Occipital lobe (tissue), 2 donors: ENCODE results near the gene SNX24. TPM values are rescaled to one million over a fixed set of nuclear protein-coding genes. Genes with fewer than 3 reads are reported as not detected.
"Not testable (repeated sequence)": the region's sequence is repeated elsewhere in the genome, so short reads cannot be mapped to it uniquely, and the experiment has no call there.

Experiments used
- DNase-seq: peaks from one replicate; lab custom pipeline; 2025; lab: John Stamatoyannopoulos, UW
- total RNA-seq: library from RNA; depleted of rRNA; stranded (reverse); fragments of >200 nt; gene quantifications from one replicate; pipeline ENCODE4 v1.2.3, GENCODE V29; 2014

SNX24 gene
- total RNA-seq, 1 donor from 2014 or later = 9.0 TPM

DNA sequence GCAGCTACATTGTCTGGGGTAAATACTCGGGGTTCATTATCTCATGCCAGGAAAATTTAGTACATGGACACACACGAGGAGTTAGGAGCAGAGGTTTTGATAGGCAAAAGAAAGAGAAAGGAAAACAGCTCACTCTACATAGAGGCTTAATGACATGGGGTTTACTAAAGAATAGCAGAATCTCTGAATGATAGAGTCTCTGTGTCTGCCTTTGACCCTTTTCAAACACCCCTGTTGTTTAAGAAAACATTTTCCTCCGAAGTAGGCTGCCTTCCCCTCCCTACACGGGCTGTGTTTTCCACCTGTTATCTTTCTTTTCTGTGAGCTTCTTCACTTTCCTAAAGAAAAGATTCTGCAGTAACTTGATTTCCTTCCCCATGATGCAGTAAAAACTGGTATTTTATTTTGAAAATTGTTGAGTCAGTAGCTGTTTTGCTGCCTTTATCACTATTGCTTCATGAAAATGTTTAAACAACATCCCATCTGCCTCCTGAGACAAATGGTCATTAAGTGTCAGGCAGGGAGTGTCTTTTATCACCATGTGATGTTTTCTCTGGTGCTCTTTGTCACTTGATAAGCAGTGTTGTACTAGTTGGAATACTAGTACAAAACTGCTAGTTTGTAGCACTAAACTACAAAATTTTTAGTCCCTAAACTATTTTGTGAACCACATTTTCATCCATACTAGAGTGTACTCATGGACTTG lies 114.5 kb downstream of the SNX24 start:
- no peak for DNase-seq

DNA sequence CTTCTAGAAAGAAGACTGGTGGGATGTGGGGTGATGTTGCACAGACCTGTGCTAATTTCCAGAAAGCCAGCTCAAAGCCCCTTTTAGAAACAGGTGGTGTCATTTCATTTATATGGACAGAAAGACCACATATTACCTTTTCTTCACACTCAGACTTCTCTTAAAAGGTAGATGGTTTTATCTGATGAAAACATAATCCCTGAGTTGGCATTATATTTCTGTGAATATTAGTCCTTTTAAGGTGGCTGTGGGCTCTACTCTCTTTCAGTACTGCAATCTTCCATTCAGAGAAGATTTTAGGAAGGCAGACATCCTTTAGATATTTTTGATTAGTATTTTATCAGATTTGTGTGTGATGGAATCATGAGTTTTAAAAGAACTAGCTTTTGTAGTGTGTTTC lies 117.9 kb downstream of the SNX24 start:
- no peak for DNase-seq

DNA sequence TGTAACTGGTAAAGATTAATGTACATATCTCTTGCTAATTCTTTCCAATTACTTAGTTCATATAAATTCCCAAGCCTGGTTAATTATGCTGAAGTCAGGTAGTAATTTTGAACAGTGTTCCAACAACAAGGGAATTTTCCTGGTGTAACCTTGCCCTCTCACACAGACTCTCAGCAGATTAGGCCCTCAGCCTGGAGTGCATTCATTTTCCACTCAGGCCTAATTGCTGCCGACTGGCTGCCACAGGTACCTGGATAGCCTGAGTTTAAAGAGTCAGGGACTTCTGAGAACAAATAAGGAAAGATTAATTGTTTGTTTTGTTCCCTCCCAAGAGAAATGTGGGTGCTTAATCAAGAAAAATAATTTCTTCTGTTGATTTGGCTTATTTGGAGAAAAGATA lies 119.7 kb downstream of the SNX24 start:
- no peak for DNase-seq

DNA sequence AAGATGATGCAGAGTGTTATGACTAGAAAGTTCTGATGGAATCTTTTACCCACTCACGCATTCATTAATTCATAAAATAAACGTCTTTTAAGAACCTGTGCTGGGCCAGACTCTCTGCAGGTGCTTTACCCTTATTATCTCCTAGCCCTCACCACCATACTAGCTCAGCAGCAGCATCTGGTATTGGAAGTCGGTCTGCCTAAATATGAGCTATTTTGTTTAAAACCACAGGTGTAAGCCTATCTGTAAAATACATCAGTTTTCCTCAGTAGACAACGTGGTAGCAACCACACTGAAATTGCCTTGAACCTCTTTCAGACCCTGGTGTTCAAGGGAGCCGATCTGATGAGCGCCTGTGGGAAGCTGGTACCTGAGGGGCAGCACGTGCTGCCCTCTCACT lies 121.7 kb downstream of the SNX24 start:
- DNase-seq = no peak

DNA sequence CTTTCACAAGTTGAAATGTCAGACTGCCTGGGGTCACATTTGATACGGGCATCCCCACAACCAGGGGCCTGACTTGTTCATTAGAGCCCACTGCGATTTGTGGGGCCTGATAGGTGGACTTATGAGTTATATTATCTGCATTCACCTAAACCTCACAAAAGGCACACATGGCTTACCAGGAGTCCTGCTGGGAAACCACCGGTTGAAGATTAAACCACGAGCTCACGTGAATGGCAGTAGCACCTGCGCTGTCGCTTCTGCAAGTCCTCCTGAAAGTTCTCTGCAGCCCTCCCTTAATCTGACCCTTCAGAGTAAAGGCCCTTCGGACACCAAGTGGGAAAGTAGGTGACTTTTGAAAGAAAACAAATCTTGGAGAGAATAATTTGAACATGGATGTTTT lies 122.2 kb downstream of the SNX24 start:
- DNase-seq = no peak

DNA sequence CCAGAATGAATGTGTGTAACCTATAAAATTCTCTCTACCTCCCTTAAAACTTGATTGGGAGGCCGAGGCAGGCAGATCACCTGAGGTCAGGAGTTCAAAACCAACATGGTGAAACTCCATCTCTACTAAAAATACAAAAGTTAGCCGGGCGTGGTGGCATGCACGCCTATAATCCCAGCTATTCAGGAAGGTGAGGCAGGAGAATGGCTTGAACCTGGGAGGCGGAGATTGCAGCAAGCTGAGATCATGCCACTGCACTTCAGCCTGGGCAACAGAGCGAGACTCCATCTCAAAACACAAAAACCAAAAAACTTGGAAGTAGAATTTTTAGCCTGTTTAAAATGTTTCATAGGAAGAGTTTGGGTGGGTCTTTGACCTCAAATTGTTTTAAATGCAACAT lies 122.6 kb downstream of the SNX24 start:
- DNase-seq = not testable (repeated sequence)

DNA sequence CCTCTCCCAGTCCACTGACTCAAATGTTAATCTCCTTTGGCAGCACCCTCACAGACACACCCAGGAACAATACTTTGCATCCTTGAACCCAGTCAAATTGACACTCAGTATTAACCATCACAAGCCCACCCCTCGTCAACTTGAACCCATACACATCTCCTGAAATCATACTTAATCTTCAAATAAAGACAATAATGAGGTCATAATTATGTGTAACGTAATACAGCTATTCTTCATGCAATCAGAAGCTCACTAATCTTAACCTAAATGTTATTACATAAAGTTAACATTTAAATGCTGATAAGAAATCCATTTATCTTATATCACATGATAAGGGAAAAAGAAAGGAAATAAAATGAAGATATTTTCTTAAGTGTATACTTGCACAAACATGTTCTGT lies 125.9 kb downstream of the SNX24 start:
- no peak for DNase-seq

DNA sequence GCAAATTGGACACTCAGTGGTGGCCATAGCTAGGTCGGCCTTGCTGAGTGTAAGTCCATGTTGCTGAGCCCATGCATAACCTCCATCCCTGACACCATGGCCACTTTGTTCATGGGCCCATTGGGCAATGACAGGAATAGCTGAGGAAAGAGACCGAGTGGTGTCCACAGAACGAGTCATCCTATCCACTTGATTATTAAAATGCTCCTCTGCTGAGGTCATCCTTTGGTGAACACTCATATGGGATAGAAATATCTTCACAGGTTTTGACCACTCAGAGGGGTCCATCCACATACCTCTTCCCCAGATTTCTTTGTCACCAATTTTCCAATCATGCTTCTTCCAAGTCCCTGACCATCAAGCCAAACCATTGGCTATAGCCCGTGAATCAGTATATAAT lies 127.5 kb downstream of the SNX24 start:
- no peak for DNase-seq

DNA sequence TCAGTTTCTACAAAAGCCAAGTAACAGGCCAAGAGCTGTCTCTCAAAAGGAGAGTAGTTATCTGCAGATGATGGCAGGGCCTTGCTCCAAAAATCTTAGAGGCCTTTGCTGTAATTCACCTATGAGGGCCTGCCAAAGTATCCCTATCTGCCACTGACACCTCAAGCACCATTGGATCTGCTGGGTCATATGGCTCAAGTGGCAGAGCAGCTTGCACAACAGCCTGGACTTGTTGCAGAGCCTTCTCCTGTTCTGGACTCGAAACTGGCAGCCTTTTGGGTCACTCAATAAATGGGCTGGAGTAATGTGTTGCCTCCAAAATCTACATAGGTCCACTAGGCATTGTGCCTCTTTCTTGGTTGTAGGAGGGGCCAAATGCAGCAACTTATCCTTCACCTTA lies 128.3 kb downstream of the SNX24 start:
- DNase-seq = not testable (repeated sequence)

DNA sequence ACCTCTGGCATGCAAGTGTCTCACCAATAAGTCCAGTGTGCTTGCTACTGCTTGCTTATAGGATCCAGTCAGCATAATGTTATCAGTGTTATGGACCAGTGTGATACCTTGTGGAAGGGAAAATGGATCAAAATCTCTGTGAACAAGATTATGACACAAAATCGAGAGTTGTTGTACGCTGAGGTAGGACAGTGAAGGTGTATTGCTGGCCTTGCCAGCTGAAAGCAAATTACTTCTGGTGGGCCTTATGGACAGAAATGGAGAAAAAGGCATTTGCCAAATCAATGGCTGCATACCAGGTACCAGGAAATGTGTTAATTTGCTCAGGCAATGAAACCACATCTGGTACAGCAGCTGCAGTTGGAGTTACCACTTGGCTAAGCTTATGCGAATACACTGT lies 128.8 kb downstream of the SNX24 start:
- DNase-seq = not testable (repeated sequence)

DNA sequence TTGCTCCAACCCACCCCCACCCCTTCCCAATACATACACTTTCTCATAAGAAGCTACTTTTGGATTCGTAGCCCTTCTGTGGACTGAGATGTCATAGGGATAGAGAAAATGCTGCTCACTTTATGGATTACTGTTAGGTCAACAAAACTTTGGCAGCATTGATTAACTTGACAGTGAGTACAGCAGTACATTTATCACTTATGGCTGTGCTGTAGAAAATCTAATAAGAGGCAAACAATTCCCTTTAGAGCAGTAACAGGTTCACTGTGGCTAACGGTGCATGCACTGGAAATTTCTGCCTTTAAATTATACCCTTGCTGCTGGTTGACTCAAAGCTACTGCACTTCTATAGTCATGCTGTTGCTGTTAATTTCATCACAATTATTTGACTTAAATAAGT lies 131.9 kb downstream of the SNX24 start:
- no peak for DNase-seq

DNA sequence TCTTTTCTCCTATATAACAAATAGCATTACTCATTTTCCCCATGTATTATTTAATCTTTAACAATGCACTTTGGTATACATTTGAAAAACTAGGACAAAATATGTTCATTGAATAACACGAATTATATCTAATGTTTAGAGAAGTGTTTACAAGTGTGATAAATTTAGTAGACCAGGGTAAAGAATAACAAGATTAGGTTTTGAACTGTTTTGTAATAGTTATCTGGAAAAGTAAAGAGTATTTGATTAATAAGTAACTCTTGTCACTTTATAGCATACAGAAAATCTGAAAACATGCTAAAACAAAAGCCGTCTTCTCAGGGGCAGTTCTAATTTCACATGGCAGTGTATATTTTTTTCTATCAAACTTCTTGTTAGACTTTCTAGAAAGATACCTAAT lies 132.7 kb downstream of the SNX24 start:
- no peak for DNase-seq

DNA sequence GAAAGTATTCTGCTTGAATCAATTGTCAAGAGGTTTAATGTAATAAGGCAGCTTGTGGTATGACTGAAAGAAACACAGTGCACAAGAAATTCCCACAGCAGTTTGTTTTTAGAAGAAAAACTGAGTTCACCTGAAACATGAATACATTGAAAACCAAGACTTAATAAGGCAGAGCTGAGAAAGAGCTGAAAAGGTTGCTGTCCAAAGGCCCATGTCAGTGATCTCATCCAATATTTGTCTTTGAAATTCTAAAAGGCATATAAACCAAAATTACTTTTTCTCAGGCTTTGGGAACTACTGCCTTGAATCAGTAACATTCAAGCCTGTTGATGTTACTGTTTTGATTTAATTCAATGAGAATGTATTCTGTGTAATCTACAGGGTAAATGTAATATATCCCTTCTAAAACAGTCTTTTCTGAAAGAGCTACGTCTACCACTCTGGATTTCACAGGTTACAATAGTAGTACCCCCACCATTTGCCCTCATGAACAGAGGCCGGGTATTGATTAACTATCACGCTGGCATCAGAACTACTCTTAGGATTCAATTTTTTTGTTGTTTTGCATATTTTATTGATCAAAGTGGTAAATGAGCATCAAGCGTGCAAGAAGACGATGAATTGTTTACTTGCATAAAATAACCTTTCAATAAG lies 133.4 kb downstream of the SNX24 start:
- DNase-seq = no peak

DNA sequence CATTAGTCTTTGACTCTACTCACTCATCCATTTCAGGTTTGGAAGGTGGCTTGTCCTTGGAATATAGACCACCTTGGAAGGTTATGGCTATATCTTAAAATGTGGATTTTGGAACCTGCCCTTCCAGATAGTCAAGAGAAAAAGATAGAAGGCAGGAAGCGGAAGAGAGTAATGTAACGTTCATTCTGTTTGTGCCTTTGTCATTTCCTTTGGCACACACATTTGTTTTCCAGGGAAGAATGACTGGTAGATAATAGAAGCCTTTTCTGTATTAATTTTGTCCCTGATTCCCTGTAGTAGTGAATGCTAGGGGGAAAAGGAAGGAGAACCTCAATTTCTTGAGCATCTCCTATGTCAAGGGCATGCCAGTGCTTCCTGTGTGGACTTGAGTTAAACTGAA lies 136.4 kb downstream of the SNX24 start:
- no peak for DNase-seq

DNA sequence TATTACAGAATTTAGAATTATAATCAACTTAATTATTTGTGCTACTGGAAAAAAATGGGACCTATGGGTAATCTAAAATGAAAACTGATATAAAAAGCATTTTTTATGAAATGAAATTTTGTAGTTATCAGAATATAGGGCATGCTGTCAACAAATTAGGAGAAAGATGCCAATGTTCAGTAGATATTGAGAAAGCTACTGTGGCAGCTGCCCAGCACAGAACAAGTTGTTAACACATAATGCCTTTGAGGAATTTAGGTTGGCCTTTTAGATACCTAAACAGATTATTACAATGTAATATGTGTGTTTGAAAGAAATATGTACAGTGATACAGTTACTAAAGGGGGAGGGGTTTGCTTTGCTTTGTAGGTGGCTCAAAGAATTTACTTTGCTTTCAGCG lies 137.0 kb downstream of the SNX24 start:
- DNase-seq = no peak

DNA sequence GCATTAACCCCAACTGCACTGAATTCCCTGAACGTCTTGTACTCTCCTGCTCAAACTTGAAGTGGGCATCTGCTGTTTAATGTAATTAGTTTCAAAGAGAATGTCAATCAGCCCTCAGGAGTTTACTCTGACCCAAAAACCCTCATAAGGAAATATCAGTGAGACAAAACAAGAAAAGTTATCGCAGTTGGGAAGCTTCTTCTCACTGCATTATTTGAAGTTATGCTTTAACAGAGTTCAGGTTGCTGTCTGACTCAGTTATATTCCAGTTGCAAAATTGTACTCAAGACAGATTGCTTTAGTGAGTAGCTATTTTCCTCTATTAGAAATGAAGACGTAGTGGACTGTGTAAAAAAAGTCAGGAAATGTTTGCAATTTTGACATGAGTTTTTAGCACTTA lies 139.0 kb downstream of the SNX24 start:
- DNase-seq = no peak

DNA sequence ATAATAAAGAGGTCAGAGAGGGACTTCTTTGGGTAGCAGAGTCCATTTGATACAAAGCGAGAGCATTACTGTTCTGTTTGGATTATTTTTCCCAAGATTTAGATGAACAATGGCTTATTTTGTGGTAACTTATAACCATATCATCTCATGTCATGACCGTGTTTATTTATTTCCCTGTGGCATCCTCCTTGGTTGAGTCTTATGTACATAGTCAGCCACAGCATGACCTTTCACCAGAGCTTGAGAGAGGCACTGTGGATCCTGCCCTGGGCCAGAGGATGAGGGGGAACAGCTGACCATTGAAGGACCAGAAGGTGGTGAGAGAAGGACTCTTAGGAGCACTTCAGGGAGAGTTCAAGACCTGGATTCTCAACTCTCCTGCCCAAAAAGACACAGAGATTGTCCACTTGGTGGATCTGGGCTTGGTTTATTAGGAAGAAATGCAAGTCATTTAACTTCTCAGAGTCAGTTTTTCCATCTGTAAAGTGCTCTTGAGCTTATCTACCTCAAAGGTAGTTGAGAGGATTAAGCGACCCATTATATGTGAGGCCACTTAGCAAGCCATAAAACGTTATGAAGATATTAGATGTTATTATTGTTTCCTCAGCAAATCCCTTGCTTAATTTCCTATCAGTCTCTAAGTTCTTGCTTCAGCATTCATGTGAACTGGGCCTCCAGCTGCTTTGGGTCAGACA lies 139.7 kb downstream of the SNX24 start:
- DNase-seq = no peak

DNA sequence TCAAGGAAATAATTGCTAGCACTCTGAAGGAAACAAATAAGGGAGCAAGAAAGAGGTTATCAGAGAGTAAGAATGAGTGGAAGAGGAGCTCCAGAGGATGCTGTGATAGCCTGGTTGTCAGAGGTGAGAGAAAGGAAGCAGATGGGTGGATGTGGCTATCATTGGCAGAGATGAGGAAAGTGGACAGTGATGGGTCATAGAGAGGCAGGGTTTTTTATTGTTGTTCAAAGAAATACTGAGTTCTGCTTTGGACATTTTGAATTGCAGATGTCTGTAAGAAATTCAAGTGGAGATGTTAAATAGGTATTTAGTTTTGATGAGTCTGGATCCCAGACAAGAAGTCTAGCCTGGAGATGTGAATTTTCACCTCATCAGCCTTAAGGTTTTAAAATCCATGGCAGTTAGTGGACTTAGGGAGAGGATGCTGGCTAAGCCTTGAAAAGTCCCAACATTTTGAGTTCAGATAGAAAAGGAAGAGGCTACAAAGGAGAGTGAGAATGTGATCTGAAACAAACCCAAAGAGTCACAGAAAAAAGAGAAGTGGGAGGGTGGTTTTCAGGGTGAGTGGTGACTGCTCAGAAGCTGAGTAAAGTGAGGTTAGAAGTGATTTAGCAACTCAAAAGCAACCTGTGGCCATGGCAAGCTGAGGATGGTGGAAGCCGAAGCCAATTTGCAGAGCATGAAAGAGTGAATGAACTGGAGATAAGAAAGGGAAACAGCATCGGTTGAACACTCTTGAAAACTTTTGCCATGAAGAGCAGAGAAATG lies 140.7 kb downstream of the SNX24 start:
- no peak for DNase-seq

DNA sequence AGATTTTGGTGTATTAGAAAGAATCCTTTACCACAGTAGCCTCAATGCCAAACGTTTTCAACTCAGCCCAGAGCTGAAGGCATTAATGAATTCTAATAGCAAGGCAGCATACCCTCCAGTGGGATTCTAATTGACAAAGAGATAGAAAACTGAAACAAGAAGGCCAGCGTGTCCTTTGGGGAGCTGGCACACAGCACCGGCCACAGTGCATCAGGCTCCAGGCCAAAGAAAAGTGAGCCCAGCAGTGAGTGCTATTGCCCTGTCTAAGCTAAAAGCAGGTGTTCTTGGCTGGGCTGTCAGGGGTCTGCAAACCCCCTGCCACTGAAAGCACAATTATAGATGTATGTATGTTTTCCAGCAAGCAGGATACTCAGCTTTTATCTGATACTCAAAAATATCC lies 150.7 kb downstream of the SNX24 start:
- no peak for DNase-seq

DNA sequence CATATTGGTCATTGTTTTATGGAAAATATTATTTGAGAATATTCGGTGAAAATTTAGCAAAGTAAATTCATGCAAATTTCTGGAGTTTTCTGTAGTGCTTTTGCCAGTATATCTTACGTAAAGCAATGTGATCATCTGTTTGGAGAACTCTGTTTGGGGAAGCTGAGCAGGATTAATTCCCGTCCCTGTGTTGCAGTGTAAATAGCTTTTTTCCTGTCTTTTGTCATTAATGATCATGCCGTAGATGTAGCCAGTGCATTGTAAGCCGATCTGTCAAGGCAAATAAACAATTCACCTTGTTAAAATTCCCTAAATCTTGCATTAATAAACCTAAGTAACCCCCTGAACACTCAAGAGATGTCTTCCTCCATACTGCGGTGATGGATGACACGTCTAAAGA lies 151.9 kb downstream of the SNX24 start:
- no peak for DNase-seq

DNA sequence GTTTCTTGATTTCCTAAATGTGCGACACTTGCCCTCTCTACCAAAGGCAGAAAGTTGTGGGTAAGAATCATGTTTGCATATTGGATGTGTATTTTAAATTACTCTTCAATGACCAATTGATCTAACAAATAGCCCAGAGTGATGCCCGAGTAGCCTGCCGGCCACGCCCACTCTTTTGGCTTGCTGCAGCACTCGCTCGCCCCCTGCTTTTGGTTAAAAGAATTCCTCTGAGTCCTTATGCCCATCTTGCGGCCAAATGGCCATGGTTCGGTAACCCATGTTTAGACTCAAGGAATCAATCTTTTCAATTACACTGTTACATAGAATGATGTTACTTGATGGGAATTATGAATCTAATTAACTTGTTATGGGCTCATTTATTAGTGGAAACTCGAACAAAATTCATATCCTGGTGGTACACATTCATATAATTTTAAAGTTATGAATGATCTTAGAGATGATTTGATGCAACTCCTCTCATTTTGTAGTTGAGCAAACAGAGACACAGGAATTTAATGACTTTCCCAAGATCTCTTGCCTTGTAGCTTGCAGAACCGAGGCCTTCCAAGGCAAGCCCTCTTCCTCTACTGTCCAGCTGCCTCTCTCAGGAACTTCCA lies 154.6 kb downstream of the SNX24 start:
- no peak for DNase-seq

DNA sequence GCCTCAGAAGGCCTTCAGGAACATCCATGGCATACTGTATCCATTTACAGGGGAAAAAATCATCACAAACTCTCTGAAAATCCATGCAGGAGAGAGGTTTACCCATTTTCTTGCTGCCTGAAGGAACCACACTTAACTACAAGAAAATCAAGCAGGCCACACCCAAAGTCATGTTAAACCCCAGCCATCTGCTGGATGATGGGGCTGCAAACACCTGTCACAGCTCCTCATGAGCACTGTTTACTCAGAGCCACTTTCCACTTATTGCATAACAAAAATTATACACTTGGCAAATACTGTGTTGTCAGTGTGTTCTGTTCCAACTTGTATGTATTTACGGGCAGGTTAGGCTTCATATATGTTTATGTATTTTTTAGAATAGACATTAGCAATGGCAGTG lies 155.3 kb downstream of the SNX24 start:
- DNase-seq = no peak
